Measurements from ENCODE around the gene RNF144A.

RNF144A gene

GRCh38 chr2:7018767-7019166, 101.6 kb downstream of the RNF144A start:
- TF ChIP-seq, protein P1, sequence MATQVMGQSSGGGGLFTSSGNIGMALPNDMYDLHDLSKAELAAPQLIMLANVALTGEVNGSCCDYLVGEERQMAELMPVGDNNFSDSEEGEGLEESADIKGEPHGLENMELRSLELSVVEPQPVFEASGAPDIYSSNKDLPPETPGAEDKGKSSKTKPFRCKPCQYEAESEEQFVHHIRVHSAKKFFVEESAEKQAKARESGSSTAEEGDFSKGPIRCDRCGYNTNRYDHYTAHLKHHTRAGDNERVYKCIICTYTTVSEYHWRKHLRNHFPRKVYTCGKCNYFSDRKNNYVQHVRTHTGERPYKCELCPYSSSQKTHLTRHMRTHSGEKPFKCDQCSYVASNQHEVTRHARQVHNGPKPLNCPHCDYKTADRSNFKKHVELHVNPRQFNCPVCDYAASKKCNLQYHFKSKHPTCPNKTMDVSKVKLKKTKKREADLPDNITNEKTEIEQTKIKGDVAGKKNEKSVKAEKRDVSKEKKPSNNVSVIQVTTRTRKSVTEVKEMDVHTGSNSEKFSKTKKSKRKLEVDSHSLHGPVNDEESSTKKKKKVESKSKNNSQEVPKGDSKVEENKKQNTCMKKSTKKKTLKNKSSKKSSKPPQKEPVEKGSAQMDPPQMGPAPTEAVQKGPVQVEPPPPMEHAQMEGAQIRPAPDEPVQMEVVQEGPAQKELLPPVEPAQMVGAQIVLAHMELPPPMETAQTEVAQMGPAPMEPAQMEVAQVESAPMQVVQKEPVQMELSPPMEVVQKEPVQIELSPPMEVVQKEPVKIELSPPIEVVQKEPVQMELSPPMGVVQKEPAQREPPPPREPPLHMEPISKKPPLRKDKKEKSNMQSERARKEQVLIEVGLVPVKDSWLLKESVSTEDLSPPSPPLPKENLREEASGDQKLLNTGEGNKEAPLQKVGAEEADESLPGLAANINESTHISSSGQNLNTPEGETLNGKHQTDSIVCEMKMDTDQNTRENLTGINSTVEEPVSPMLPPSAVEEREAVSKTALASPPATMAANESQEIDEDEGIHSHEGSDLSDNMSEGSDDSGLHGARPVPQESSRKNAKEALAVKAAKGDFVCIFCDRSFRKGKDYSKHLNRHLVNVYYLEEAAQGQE (IDR thresholded peaks at IDR 0.05; ENCODE audit: insufficient read depth in 1 of 2, low read depth in 2 of 2, low read length in 2 of 2): no peak
- TF ChIP-seq TAF1 (IDR thresholded peaks at IDR 0.05; ENCODE audit: borderline replicate concordance, insufficient read depth, low read length) (no peak), POLR2AphosphoS5 (IDR thresholded peaks at IDR 0.05; ENCODE audit: low read depth, low read length) (no peak), FOXP2 (optimal IDR thresholded peaks at IDR 0.05; ENCODE audit: borderline replicate concordance, extremely low read depth, extremely low read length, insufficient read depth) (no peak), SIN3A (IDR thresholded peaks at IDR 0.05; ENCODE audit: borderline replicate concordance, insufficient read depth, low read length) (no peak)

- TF ChIP-seq TAF1 (IDR thresholded peaks at IDR 0.05; ENCODE audit: borderline replicate concordance, insufficient read depth, low read length) (no peak), SIN3A (IDR thresholded peaks at IDR 0.05; ENCODE audit: borderline replicate concordance, insufficient read depth, low read length) (no peak), FOXP2 (optimal IDR thresholded peaks at IDR 0.05; ENCODE audit: borderline replicate concordance, extremely low read depth, extremely low read length, insufficient read depth) (no peak), POLR2AphosphoS5 (IDR thresholded peaks at IDR 0.05; ENCODE audit: low read depth, low read length) (no peak)
- TF ChIP-seq, protein P1 (IDR thresholded peaks at IDR 0.05; ENCODE audit: insufficient read depth in 1 of 2, low read depth in 2 of 2, low read length in 2 of 2): no peak
These were observed 102.0 kb downstream of the RNF144A start for GRCh38 chr2:7019191-7019590.

DNA sequence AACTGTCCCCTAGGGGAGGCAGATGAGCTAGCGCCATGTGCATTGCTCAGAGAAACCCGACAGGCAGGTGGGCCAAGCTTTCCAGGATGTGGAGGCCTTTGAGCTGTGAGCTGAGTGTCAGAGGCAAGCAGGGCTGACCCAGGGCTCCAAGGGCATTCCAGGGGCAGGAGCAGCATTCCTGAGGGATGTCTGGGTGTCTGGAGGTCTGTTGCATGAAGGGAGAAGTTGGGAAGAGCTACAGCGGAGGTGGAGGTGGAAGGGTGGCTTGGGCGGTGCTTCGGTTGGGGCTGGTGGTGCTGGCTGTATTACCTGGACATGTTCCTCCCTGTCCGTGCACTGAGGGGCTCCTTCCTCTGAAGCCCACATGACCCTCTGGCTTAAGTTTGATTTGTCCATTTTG, 102.8 kb downstream of the RNF144A start:
- TF ChIP-seq, protein P1 (IDR thresholded peaks at IDR 0.05; ENCODE audit: insufficient read depth in 1 of 2, low read depth in 2 of 2, low read length in 2 of 2): no peak
- TF ChIP-seq POLR2AphosphoS5 (IDR thresholded peaks at IDR 0.05; ENCODE audit: low read depth, low read length): no peak
- TF ChIP-seq FOXP2 (optimal IDR thresholded peaks at IDR 0.05; ENCODE audit: borderline replicate concordance, extremely low read depth, extremely low read length, insufficient read depth): no peak
- TF ChIP-seq SIN3A (IDR thresholded peaks at IDR 0.05; ENCODE audit: borderline replicate concordance, insufficient read depth, low read length): no peak
- TF ChIP-seq TAF1 (IDR thresholded peaks at IDR 0.05; ENCODE audit: borderline replicate concordance, insufficient read depth, low read length): no peak

DNA sequence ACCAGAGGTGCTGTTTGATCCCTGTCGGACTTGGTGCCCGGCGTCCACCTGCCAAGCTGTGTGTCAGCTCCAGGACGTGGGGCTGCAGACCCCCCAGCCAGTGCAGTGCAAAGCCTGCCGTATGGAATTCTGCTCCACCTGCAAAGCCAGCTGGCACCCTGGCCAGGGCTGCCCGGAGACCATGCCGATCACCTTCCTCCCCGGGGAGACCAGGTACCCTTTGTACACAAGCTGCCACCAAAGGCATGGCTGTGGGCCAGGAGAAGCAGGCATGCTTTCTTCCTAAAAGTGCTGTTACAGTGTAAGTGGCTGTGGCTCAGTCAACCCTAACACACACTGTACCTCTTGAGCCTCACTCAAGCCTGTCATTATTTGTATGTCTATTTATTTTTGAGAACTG, 103.3 kb downstream of the RNF144A start:
- TF ChIP-seq FOXP2 (optimal IDR thresholded peaks at IDR 0.05; ENCODE audit: borderline replicate concordance, extremely low read depth, extremely low read length, insufficient read depth): no peak
- TF ChIP-seq, protein P1 (IDR thresholded peaks at IDR 0.05; ENCODE audit: insufficient read depth in 1 of 2, low read depth in 2 of 2, low read length in 2 of 2): no peak
- TF ChIP-seq SIN3A (IDR thresholded peaks at IDR 0.05; ENCODE audit: borderline replicate concordance, insufficient read depth, low read length): no peak
- TF ChIP-seq TAF1 (IDR thresholded peaks at IDR 0.05; ENCODE audit: borderline replicate concordance, insufficient read depth, low read length): no peak
- no peak for TF ChIP-seq POLR2AphosphoS5 (IDR thresholded peaks at IDR 0.05; ENCODE audit: low read depth, low read length)
